ENCODE results near the gene SDHAF2. TPM values are rescaled to one million over a fixed set of nuclear protein-coding genes. Genes with fewer than 3 reads are reported as not detected.

The SDHAF2 gene
- total and polyA plus RNA-seq, 2 of the 4 experiments (the other 2 are of a cell fraction): 50.4 to 91.1 TPM

DNA sequence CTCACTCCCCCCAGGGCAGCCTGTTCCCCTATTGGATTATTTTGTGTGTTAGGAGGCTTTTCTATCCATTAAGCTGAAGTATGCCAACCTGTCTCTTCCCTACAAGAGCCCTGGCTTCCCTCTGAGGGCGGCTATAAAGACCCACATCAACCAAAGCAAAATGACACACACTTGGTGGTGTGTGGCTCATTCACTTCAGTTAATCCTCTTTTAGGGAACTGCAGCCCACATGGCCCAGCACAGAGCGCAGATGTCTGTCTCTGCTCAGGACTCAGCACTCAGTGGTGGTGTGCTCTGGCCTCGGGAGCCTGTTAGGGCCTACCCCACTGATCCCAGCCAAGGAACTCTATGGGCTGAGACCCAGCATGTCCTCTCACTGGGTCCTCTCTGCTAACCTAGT, 46.4 kb downstream of the SDHAF2 start:
- Histone ChIP-seq H4K91ac (ENCODE audit: insufficient read depth, low read depth, low read length) (no peak overlapping the region), H2BK20ac (ENCODE audit: low read depth, low read length) (no peak overlapping the region), H2BK120ac (ENCODE audit: low read depth, low read length) (no peak overlapping the region), H4K8ac (ENCODE audit: low read depth in 2 of 2, low read length in 2 of 2) (no peak overlapping the region), H3K9ac (ENCODE audit: low read depth, low read length) (no peak overlapping the region), H3K4me3 (ENCODE audit: insufficient read depth, low read depth, low read length) (no peak overlapping the region), H3K36me3 (ENCODE audit: control insufficient read depth, insufficient read depth, low read length) (peaks cover 6% of the 10 kb centered on the region), H4K5ac (ENCODE audit: low read depth, low read length) (no peak overlapping the region), H2BK5ac (ENCODE audit: low read depth, low read length, poor library complexity, severe bottlenecking) (no peak overlapping the region), H3K4me2 (ENCODE audit: low read depth, low read length) (no peak overlapping the region), H3K4ac (ENCODE audit: low read depth, low read length) (no peak overlapping the region), H2BK15ac (ENCODE audit: low read depth, low read length) (no peak overlapping the region), H3K27me3 (ENCODE audit: control insufficient read depth, insufficient read depth, low read length) (peaks cover 7% of the 10 kb centered on the region; the same call in 1 of the 2 replicates), H3K9me1 (ENCODE audit: insufficient read depth, low read length) (no peaks in the 10 kb centered on the region), H3K79me1 (ENCODE audit: low read depth in 1 of 2, low read length in 2 of 2) (no peaks in the 10 kb centered on the region), H3K23ac (ENCODE audit: low read depth, low read length) (no peak overlapping the region), H3K18ac (ENCODE audit: low read depth, low read length) (no peak overlapping the region), H2AK9ac (replicated peaks; ENCODE audit: low read depth, low read length, poor library complexity) (no peak overlapping the region), H3K9me3 (ENCODE audit: control insufficient read depth, insufficient read depth, low read length) (peaks cover 2% of the 10 kb centered on the region; the same call in 1 of the 2 replicates), H2AK5ac (ENCODE audit: low read depth, low read length) (no peak overlapping the region), H3K56ac (ENCODE audit: extremely low read depth, insufficient read depth, low read length) (no peak overlapping the region), H2AFZ (replicated peaks; ENCODE audit: low read length, poor library complexity) (no peak overlapping the region), H3K27ac (ENCODE audit: insufficient read depth, low read length) (no peak overlapping the region), H3K14ac (replicated peaks; ENCODE audit: low read depth, low read length) (no peak overlapping the region), H4K20me1 (ENCODE audit: insufficient read depth, low read length) (no peaks in the 10 kb centered on the region), H3K4me1 (ENCODE audit: control insufficient read depth, insufficient read depth, low read length) (no peaks in the 10 kb centered on the region)
- dilution Hi-C loops (cut with HindIII; ENCODE audit: low sequenced_read_pairs, unreplicated experiment): no loop called here
- BruUV-seq (replicated peaks): no TSS peak
- ChIA-PET CTCF (interaction anchor here (2.1 to 4.1 kb wide), 2 partner anchors 30 to 41 kb away, joined by 8 to 26 read pairs; no protein-coding TSS in a partner anchor), POLR2A (ENCODE audit: unreplicated experiment) (no interaction called here)
- no peak for TF ChIP-seq BHLHE40 (IDR thresholded peaks at IDR 0.05; ENCODE audit: low read depth, low read length)
- no peak for TF ChIP-seq FOS (IDR thresholded peaks at IDR 0.05; ENCODE audit: low read depth, low read length)
- no peak for TF ChIP-seq MXI1 (IDR thresholded peaks at IDR 0.05; ENCODE audit: borderline replicate concordance, low read depth, low read length)
- no peak for TF ChIP-seq CHD1 (IDR thresholded peaks at IDR 0.05; ENCODE audit: low read depth, low read length)
- TF ChIP-seq, protein P1, sequence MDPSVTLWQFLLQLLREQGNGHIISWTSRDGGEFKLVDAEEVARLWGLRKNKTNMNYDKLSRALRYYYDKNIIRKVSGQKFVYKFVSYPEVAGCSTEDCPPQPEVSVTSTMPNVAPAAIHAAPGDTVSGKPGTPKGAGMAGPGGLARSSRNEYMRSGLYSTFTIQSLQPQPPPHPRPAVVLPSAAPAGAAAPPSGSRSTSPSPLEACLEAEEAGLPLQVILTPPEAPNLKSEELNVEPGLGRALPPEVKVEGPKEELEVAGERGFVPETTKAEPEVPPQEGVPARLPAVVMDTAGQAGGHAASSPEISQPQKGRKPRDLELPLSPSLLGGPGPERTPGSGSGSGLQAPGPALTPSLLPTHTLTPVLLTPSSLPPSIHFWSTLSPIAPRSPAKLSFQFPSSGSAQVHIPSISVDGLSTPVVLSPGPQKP (IDR thresholded peaks at IDR 0.05; ENCODE audit: borderline replicate concordance, low read depth, low read length): no peak
- ATAC-seq (ENCODE audit: low read depth) (no peak), DNase-seq (no peak)
- intact Hi-C loops (cut with micrococcal nuclease): loop anchor here (2.0 kb wide), 1 partner anchor 104 kb away; the partner anchor contains the start of gene SYT7
- in situ Hi-C loops (cut with MboI; ENCODE audit: low sequenced_read_pairs): loop anchor here (5.0 kb wide), 2 partner anchors 41 to 161 kb away; no protein-coding TSS in a partner anchor
- WGBS, 2 experiments (ENCODE audit: extremely low coverage in 2 of 2, insufficient read length in 1 of 2): no CpG with 5 or more reads among the region's 3 CpGs
